ENCODE measurements around the gene MAST2. TPM values are rescaled to one million over a fixed set of nuclear protein-coding genes. Genes with fewer than 3 reads are reported as not detected.

MAST2 gene
- total RNA-seq, 2 experiments from 2014 or later = 20.9 to 23.7 TPM

- DNase-seq (no peak), ATAC-seq (ENCODE audit: low read depth) (no peak)
- no peak overlapping the region for H3K4me3 Mint-ChIP-seq
- POLR2A ChIA-PET = no interaction called here
- H3K27me3 Mint-ChIP-seq = peaks cover 3% of the 10 kb centered on the region
- H3K36me3 Mint-ChIP-seq = no peaks in the 10 kb centered on the region
- no peak overlapping the region for H3K27ac Mint-ChIP-seq
- no peaks in the 10 kb centered on the region for H3K9me3 Mint-ChIP-seq
- H3K4me1 Mint-ChIP-seq = no peaks in the 10 kb centered on the region
These were observed 281.4 kb downstream of the MAST2 start for GRCh38 chr1:46084553-46085451.

Other genes with a start within 250 kb of the MAST2 start
- 100 to 1,000 TPM; 184 to 188 TPM for gene NASP, start 219.6 kb upstream of the MAST2 start, total RNA-seq
- gene CCDC17, start 179.6 kb upstream of the MAST2 start, total RNA-seq = 1 to 10 TPM; 4.4 TPM
- 100 to 1,000 TPM; 134 to 138 TPM for gene GPBP1L1, start 117.1 kb upstream of the MAST2 start, total RNA-seq
- gene TMEM69, start 115.4 kb upstream of the MAST2 start, total RNA-seq = 10 to 100 TPM; 21.8 to 22.4 TPM
- gene IPP, start 53.0 kb upstream of the MAST2 start, total RNA-seq = 10 to 100 TPM; 13.4 to 14.3 TPM